Mammary epithelial cell (primary cell): Measurements from ENCODE around the gene PDE4A.

Source experiments
- EZH2 ChIP-seq: IDR thresholded peaks from 2 replicates; pipeline ENCODE4 v1.6.1; 2012; ENCODE audit warnings: low read length, inconsistent platforms, borderline replicate concordance
- TF ChIP-seq, protein P1 (sequence below), 2 donors: IDR thresholded peaks in 1 of 2; conservative IDR thresholded peaks in 1 of 2; 2 replicates each; pipeline ENCODE4 v1.5.1; 2011 to 2012; ENCODE audit warnings: inconsistent platforms in 2 of 2, low read length in 2 of 2, mild to moderate bottlenecking in 2 of 2, control low read depth in 1 of 2, low read depth in 1 of 2; ENCODE audit not compliant: insufficient read depth in 1 of 2; ENCODE audit errors: extremely low read depth in 1 of 2

DNA sequence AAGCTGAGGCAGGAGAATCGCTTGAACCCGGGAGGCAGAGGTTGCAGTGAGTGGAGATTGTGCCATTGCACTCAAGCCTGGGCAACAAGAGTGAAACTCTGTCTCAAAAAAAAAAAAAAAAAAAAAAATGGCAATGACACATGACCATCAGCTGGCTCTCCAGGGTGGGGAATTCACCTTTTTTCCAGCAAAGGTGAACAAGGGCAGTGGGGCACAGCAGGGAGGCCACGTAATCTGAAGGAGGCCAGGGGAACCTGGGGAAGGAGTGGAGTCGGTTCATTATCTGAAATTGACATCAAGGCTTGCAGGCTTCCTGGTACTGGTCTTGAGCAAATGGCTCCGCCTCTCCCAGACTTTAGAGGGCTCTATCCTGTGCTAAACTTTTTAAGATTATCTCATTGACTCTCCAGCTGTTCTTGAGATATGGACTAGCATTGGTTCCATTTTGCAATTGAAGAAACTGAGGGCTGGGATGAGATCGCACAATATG, 54.7 kb downstream of the PDE4A start:
- TF ChIP-seq, protein P1, sequence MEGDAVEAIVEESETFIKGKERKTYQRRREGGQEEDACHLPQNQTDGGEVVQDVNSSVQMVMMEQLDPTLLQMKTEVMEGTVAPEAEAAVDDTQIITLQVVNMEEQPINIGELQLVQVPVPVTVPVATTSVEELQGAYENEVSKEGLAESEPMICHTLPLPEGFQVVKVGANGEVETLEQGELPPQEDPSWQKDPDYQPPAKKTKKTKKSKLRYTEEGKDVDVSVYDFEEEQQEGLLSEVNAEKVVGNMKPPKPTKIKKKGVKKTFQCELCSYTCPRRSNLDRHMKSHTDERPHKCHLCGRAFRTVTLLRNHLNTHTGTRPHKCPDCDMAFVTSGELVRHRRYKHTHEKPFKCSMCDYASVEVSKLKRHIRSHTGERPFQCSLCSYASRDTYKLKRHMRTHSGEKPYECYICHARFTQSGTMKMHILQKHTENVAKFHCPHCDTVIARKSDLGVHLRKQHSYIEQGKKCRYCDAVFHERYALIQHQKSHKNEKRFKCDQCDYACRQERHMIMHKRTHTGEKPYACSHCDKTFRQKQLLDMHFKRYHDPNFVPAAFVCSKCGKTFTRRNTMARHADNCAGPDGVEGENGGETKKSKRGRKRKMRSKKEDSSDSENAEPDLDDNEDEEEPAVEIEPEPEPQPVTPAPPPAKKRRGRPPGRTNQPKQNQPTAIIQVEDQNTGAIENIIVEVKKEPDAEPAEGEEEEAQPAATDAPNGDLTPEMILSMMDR (conservative IDR thresholded peaks at IDR 0.05 in 1 of 2, IDR thresholded peaks at IDR 0.05 in 1 of 2; ENCODE audit: extremely low read depth in 1 of 2, insufficient read depth in 1 of 2, low read depth in 1 of 2, low read length in 2 of 2), result no peak
- TF ChIP-seq EZH2, result no peak
